IMR-90 (cell line): ENCODE results near the gene FAM162B. TPM values are rescaled to one million over a fixed set of nuclear protein-coding genes. Genes with fewer than 3 reads are reported as not detected.

Source experiments
- ATAC-seq: fragments of 200-7000 bp; cut with Tn5 transposase; 2 replicates; pipeline ENCODE4 v1.9.1; 2020; ENCODE audit warnings: low read depth, mild to moderate bottlenecking, moderate library complexity
- BruUV-seq: library from RNA; stranded (reverse); fragments of 400-500 nt; replicated peaks from 2 replicates; lab custom pipeline; 2021; lab: Mats Ljungman, UMichigan
- CTCF ChIA-PET: fragments of 300-600 bp; formaldehyde crosslinking; extraction: SDS; loops from one replicate; lab custom pipeline; 2021; ENCODE audit warnings: antibody characterized with exemption; lab: Yijun Ruan, JAX
- POLR2A ChIA-PET: fragments of 300-600 bp; sonication (Branson Sonifier 250); formaldehyde crosslinking; loops from one replicate; lab custom pipeline; 2022; ENCODE audit warnings: antibody characterized with exemption; ENCODE audit not compliant: unreplicated experiment; lab: Charles Lee
- DNase-seq: peaks from one replicate; pipeline ENCODE4 v3.0.0; 2013
- H2AFZ ChIP-seq: replicated peaks from 2 replicates; pipeline ENCODE3; 2013; ENCODE audit warnings: low read length, mild to moderate bottlenecking; ENCODE audit not compliant: poor library complexity
- H2AK5ac ChIP-seq: 2 replicates; pipeline ENCODE4 v1.6.1; 2013; ENCODE audit warnings: low read depth, low read length, inconsistent platforms
- H2AK9ac ChIP-seq: replicated peaks from 2 replicates; pipeline ENCODE3; 2013; ENCODE audit warnings: mild to moderate bottlenecking, low read depth, low read length, moderate library complexity; ENCODE audit not compliant: poor library complexity
- H2BK120ac ChIP-seq: 2 replicates; pipeline ENCODE4 v1.6.1; 2013; ENCODE audit warnings: low read depth, low read length, inconsistent platforms
- H2BK15ac ChIP-seq: 3 replicates; pipeline ENCODE4 v1.6.1; 2013; ENCODE audit warnings: low read depth, low read length, inconsistent platforms
- H2BK20ac ChIP-seq: 2 replicates; pipeline ENCODE4 v1.6.1; 2013; ENCODE audit warnings: low read depth, mild to moderate bottlenecking, inconsistent platforms, low read length, moderate library complexity
- H2BK5ac ChIP-seq: 2 replicates; pipeline ENCODE4 v1.6.1; 2013; ENCODE audit warnings: mild to moderate bottlenecking, low read depth, low read length, inconsistent platforms; ENCODE audit not compliant: poor library complexity, severe bottlenecking
- H3K14ac ChIP-seq: replicated peaks from 2 replicates; pipeline ENCODE4 v1.6.1; 2013; ENCODE audit warnings: low read depth, low read length, inconsistent platforms
- H3K18ac ChIP-seq: 2 replicates; pipeline ENCODE4 v1.6.1; 2013; ENCODE audit warnings: low read depth, low read length, control low read depth
- H3K23ac ChIP-seq: 2 replicates; pipeline ENCODE4 v1.6.1; 2013; ENCODE audit warnings: low read depth, low read length, inconsistent platforms
- H3K27ac ChIP-seq: 2 replicates; pipeline ENCODE4 v1.5.1; 2013; ENCODE audit warnings: mild to moderate bottlenecking, control low read depth, low read length; ENCODE audit not compliant: insufficient read depth
- H3K27me3 ChIP-seq: 2 replicates; pipeline ENCODE4 v1.6.1; 2013; ENCODE audit warnings: low read length; ENCODE audit not compliant: control insufficient read depth, insufficient read depth
- H3K36me3 ChIP-seq: 2 replicates; pipeline ENCODE4 v1.6.1; 2013; ENCODE audit warnings: low read length, mixed read lengths; ENCODE audit not compliant: control insufficient read depth, insufficient read depth
- H3K4ac ChIP-seq: 2 replicates; pipeline ENCODE4 v1.6.1; 2013; ENCODE audit warnings: low read depth, low read length, inconsistent platforms
- H3K4me1 ChIP-seq: 2 replicates; pipeline ENCODE4 v1.6.1; 2013; ENCODE audit warnings: low read length, mixed read lengths; ENCODE audit not compliant: control insufficient read depth, insufficient read depth
- H3K4me2 ChIP-seq: 2 replicates; pipeline ENCODE4 v1.6.1; 2013; ENCODE audit warnings: low read depth, mild to moderate bottlenecking, control low read depth, low read length, moderate library complexity
- H3K4me3 ChIP-seq: 2 replicates; pipeline ENCODE4 v1.5.1; 2013; ENCODE audit warnings: low read depth, mild to moderate bottlenecking, control low read depth, low read length, moderate library complexity; ENCODE audit not compliant: insufficient read depth
- H3K56ac ChIP-seq: 2 replicates; pipeline ENCODE4 v1.6.1; 2013; ENCODE audit warnings: low read length, inconsistent platforms; ENCODE audit not compliant: insufficient read depth; ENCODE audit errors: extremely low read depth
- H3K79me1 ChIP-seq, 2 experiments: 2 replicates each; pipeline ENCODE4 v1.6.1; 2013; ENCODE audit warnings: low read length in 2 of 2, inconsistent platforms in 1 of 2, low read depth in 1 of 2
- H3K9ac ChIP-seq: 2 replicates; pipeline ENCODE4 v1.6.1; 2013; ENCODE audit warnings: low read depth, low read length, control low read depth
- H3K9me1 ChIP-seq: 2 replicates; pipeline ENCODE4 v1.6.1; 2013; ENCODE audit warnings: low read length, inconsistent platforms; ENCODE audit not compliant: insufficient read depth
- H3K9me3 ChIP-seq: 2 replicates; pipeline ENCODE4 v1.6.1; 2013; ENCODE audit warnings: low read length; ENCODE audit not compliant: control insufficient read depth, insufficient read depth
- H4K20me1 ChIP-seq: 2 replicates; pipeline ENCODE4 v1.6.1; 2013; ENCODE audit warnings: low read length, inconsistent platforms; ENCODE audit not compliant: insufficient read depth
- H4K5ac ChIP-seq: 2 replicates; pipeline ENCODE4 v1.6.1; 2013; ENCODE audit warnings: mild to moderate bottlenecking, low read depth, low read length, control low read depth
- H4K8ac ChIP-seq, 2 experiments: 2 replicates each; pipeline ENCODE4 v1.6.1; 2013; ENCODE audit warnings: low read depth in 2 of 2, low read length in 2 of 2, control low read depth in 1 of 2, inconsistent platforms in 1 of 2
- H4K91ac ChIP-seq: 2 replicates; pipeline ENCODE4 v1.6.1; 2013; ENCODE audit warnings: low read depth, low read length, inconsistent platforms; ENCODE audit not compliant: insufficient read depth
- BHLHE40 ChIP-seq: fragments of 150-350 bp; IDR thresholded peaks from 2 replicates; pipeline ENCODE4 v1.6.1; 2016; ENCODE audit warnings: mild to moderate bottlenecking, low read depth, low read length
- CHD1 ChIP-seq: IDR thresholded peaks from 2 replicates; pipeline ENCODE4 v1.6.1; 2012; ENCODE audit warnings: low read depth, low read length, improper control_type of control experiment
- FOS ChIP-seq: fragments of 150-350 bp; IDR thresholded peaks from 2 replicates; pipeline ENCODE4 v1.6.1; 2016; ENCODE audit warnings: low read depth, low read length
- MAFK ChIP-seq: IDR thresholded peaks from 2 replicates; pipeline ENCODE4 v1.6.1; 2012; ENCODE audit warnings: low read depth, low read length, improper control_type of control experiment
- MAZ ChIP-seq: IDR thresholded peaks from 2 replicates; pipeline ENCODE4 v1.6.1; 2012; ENCODE audit warnings: low read depth, mild to moderate bottlenecking, low read length, improper control_type of control experiment, moderate library complexity, borderline replicate concordance
- MXI1 ChIP-seq: IDR thresholded peaks from 2 replicates; pipeline ENCODE4 v1.6.1; 2012; ENCODE audit warnings: low read depth, mild to moderate bottlenecking, low read length, moderate library complexity, borderline replicate concordance
- NFE2L2 ChIP-seq: fragments of 150-350 bp; IDR thresholded peaks from 2 replicates; pipeline ENCODE4 v1.6.1; 2016; ENCODE audit warnings: low read depth, mild to moderate bottlenecking, low read length
- POLR2A ChIP-seq: IDR thresholded peaks from 2 replicates; pipeline ENCODE4 v1.6.1; 2012; ENCODE audit warnings: mild to moderate bottlenecking, low read depth, low read length
- RAD21 ChIP-seq: IDR thresholded peaks from 2 replicates; pipeline ENCODE4 v1.6.1; 2012; ENCODE audit warnings: low read length, improper control_type of control experiment
- RCOR1 ChIP-seq: IDR thresholded peaks from 2 replicates; pipeline ENCODE4 v1.6.1; 2012; ENCODE audit warnings: mild to moderate bottlenecking, low read length, improper control_type of control experiment; ENCODE audit not compliant: insufficient replicate concordance
- RFX5 ChIP-seq: IDR thresholded peaks from 2 replicates; pipeline ENCODE4 v1.8.0; 2012; ENCODE audit warnings: low read depth, mild to moderate bottlenecking, low read length, moderate library complexity
- SMC3 ChIP-seq: fragments of 150-350 bp; IDR thresholded peaks from 2 replicates; pipeline ENCODE4 v1.6.1; 2016; ENCODE audit warnings: low read depth, mild to moderate bottlenecking, antibody characterized with exemption, low read length, moderate library complexity
- WGBS, 2 experiments: methylation state at CpG; one replicate each; pipeline versions ENCODE4 v1.1.5 to v1.1.7; 2013; ENCODE audit warnings: missing lambda C conversion rate in 2 of 2; ENCODE audit not compliant: insufficient read length in 1 of 2; ENCODE audit errors: extremely low coverage in 2 of 2; 5-methylcytosine and 5-hydroxymethylcytosine counted together
- dilution Hi-C: fragments of 300-500 bp; cut with HindIII; formaldehyde crosslinking; loops from one replicate; pipeline ENCODE4 v1.14.3; 2018; ENCODE audit warnings: low sequenced_read_pairs; ENCODE audit not compliant: unreplicated experiment
- in situ Hi-C: fragments of 300-500 bp; cut with MboI; formaldehyde crosslinking; loops from 3 replicates; pipeline ENCODE4 v1.14.3; 2019; ENCODE audit warnings: low sequenced_read_pairs, inconsistent platforms, mixed read lengths
- intact Hi-C: fragments of 100-400 bp; cut with micrococcal nuclease; formaldehyde crosslinking; loops from 2 replicates; pipeline ENCODE4 v1.10.0; 2022
- polyA plus RNA-seq, 3 experiments: library from polyadenylated mRNA; depleted of rRNA; stranded (reverse); fragments of >200 nt; gene quantifications; 2 replicates each; pipeline ENCODE4 v1.2.3, GENCODE V29; 2012; ENCODE audit warnings: low replicate concordance in 1 of 3
- total RNA-seq: library from RNA; depleted of rRNA; stranded (reverse); fragments of >200 nt; gene quantifications from 2 replicates; pipeline ENCODE4 v1.2.3, GENCODE V29; 2012
- TF ChIP-seq, protein P1 (sequence below): conservative IDR thresholded peaks from 2 replicates; pipeline ENCODE4 v1.5.1; 2012; ENCODE audit warnings: mild to moderate bottlenecking, low read depth, low read length, improper control_type of control experiment
- TF ChIP-seq, protein P2 (sequence below): fragments of 150-350 bp; IDR thresholded peaks from 2 replicates; pipeline ENCODE4 v1.6.1; 2016; ENCODE audit warnings: low read depth, mild to moderate bottlenecking, low read length, moderate library complexity, borderline replicate concordance
- TF ChIP-seq, protein P3 (sequence below): fragments of 150-350 bp; IDR thresholded peaks from 2 replicates; pipeline ENCODE4 v1.6.1; 2017; ENCODE audit warnings: mild to moderate bottlenecking, antibody characterized with exemption, low read length, low read depth

FAM162B gene
- total and polyA plus RNA-seq, 2 of the 4 experiments (the other 2 are of a cell fraction) = 2.9 to 3.2 TPM

DNA sequence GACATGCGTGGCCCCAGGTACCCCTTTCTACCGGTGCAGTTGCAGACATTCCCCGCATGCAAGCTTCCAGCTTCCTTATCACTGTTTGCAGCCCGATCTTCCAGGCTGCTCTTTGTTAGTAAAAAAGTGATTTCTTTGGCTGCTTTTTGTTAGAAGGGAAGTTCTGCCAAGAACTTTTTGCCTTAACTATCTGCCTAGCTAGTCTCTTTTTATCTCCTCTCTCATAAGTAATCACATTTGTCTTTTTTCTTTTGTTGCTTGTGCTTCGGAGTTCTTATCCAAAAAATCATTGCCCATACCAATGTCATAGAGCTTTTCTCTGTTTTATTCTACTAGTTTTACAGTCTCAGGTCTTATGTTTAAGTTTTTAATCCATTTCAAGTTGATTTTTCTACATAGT is 20.3 kb downstream of the FAM162B start:
- WGBS, 2 experiments = no CpG with 5 or more reads among the region's 5 CpGs
- no peak overlapping the region for H3K4me3 ChIP-seq
- H4K5ac ChIP-seq = no peak overlapping the region
- TF ChIP-seq FOS = no peak
- no peak for TF ChIP-seq MAZ
- no peak for TF ChIP-seq RCOR1
- TF ChIP-seq, protein P1, sequence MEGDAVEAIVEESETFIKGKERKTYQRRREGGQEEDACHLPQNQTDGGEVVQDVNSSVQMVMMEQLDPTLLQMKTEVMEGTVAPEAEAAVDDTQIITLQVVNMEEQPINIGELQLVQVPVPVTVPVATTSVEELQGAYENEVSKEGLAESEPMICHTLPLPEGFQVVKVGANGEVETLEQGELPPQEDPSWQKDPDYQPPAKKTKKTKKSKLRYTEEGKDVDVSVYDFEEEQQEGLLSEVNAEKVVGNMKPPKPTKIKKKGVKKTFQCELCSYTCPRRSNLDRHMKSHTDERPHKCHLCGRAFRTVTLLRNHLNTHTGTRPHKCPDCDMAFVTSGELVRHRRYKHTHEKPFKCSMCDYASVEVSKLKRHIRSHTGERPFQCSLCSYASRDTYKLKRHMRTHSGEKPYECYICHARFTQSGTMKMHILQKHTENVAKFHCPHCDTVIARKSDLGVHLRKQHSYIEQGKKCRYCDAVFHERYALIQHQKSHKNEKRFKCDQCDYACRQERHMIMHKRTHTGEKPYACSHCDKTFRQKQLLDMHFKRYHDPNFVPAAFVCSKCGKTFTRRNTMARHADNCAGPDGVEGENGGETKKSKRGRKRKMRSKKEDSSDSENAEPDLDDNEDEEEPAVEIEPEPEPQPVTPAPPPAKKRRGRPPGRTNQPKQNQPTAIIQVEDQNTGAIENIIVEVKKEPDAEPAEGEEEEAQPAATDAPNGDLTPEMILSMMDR = no peak
- TF ChIP-seq, protein P2, sequence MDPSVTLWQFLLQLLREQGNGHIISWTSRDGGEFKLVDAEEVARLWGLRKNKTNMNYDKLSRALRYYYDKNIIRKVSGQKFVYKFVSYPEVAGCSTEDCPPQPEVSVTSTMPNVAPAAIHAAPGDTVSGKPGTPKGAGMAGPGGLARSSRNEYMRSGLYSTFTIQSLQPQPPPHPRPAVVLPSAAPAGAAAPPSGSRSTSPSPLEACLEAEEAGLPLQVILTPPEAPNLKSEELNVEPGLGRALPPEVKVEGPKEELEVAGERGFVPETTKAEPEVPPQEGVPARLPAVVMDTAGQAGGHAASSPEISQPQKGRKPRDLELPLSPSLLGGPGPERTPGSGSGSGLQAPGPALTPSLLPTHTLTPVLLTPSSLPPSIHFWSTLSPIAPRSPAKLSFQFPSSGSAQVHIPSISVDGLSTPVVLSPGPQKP = no peak
- no peak for TF ChIP-seq POLR2A
- no peak for TF ChIP-seq MXI1
- no peak for TF ChIP-seq MAFK
- TF ChIP-seq NFE2L2 = no peak
- no peak for TF ChIP-seq SMC3
- no peak for TF ChIP-seq CHD1
- TF ChIP-seq, protein P3, sequence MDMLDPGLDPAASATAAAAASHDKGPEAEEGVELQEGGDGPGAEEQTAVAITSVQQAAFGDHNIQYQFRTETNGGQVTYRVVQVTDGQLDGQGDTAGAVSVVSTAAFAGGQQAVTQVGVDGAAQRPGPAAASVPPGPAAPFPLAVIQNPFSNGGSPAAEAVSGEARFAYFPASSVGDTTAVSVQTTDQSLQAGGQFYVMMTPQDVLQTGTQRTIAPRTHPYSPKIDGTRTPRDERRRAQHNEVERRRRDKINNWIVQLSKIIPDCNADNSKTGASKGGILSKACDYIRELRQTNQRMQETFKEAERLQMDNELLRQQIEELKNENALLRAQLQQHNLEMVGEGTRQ = no peak
- no peak for TF ChIP-seq RFX5
- TF ChIP-seq BHLHE40 = no peak
- no peak for TF ChIP-seq RAD21
- ChIA-PET POLR2A (no interaction called here), CTCF (no interaction called here)
- H3K79me1 ChIP-seq = no peaks in the 10 kb centered on the region
- dilution Hi-C loops = no loop called here
- BruUV-seq = no TSS peak
- no peaks in the 10 kb centered on the region for H3K9me1 ChIP-seq
- H3K36me3 ChIP-seq = no peaks in the 10 kb centered on the region
- H4K20me1 ChIP-seq = no peaks in the 10 kb centered on the region
- no peaks in the 10 kb centered on the region for H3K27me3 ChIP-seq
- no peak overlapping the region for H4K91ac ChIP-seq
- DNase-seq (no peak), ATAC-seq (no peak)
- in situ Hi-C loops = no loop called here
- H3K14ac ChIP-seq = no peak overlapping the region
- H2AK9ac ChIP-seq = no peak overlapping the region
- intact Hi-C loops = no loop called here
- no peak overlapping the region for H3K18ac ChIP-seq
- H2BK120ac ChIP-seq = no peak overlapping the region
- no peaks in the 10 kb centered on the region for H3K9me3 ChIP-seq
- no peak overlapping the region for H3K4me2 ChIP-seq
- H2AFZ ChIP-seq = no peak overlapping the region
- no peak overlapping the region for H3K23ac ChIP-seq
- H3K9ac ChIP-seq = no peak overlapping the region
- H3K4me1 ChIP-seq = no peaks in the 10 kb centered on the region
- H2AK5ac ChIP-seq = no peak overlapping the region
- H2BK15ac ChIP-seq = no peak overlapping the region
- H3K27ac ChIP-seq = no peak overlapping the region
- H2BK5ac ChIP-seq = no peak overlapping the region
- no peak overlapping the region for H3K4ac ChIP-seq
- H4K8ac ChIP-seq = no peak overlapping the region
- H3K56ac ChIP-seq = no peak overlapping the region
- H2BK20ac ChIP-seq = no peak overlapping the region
